ENCODE measurements around the gene SSNA1.

The SSNA1 gene

DNA sequence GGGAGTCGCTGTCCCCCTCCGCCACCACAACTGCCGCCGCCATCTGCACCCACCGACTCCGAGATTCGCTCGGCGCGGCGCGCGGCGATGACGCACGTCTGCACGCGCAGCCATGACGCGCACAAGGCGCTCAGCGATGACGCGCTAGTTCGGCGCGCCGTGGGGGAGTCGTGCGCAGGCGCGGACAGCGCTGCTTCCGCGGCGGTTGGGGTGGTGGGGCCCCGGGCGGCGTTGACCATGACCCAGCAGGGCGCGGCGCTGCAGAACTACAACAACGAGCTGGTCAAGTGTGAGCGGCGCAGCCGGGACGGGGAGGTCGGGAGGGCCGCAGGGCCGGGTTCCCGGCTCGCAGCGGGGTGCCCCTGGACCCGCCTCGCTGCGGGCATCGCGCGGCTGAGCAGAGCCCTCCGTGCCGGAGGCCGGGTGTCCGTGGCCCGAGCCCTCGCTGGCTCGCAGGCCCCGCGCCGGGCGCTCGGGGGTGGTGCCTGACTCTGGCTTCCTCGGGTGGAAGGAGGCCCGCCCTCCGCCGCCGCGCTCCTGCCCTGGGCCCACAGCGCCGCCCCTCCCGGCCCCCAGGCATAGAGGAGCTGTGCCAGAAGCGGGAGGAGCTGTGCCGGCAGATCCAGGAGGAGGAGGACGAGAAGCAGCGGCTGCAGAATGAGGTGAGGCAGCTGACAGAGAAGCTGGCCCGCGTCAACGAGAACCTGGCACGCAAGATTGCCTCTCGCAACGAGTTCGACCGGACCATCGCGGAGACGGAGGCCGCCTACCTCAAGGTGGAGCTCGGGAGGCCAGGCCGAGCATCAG is at the start of gene SSNA1, which contains the start of gene ANAPC2:
SSNA1 (plus strand) TSS at position 187 of the 807 bp plus-strand sequence; CDS start at position 238, 51 bp downstream.
ANAPC2 (minus strand) TSS at position 71 of the 807 bp plus-strand sequence; CDS start at position 43, 28 bp downstream.
- DNase-seq: peak; percentile 90

DNA sequence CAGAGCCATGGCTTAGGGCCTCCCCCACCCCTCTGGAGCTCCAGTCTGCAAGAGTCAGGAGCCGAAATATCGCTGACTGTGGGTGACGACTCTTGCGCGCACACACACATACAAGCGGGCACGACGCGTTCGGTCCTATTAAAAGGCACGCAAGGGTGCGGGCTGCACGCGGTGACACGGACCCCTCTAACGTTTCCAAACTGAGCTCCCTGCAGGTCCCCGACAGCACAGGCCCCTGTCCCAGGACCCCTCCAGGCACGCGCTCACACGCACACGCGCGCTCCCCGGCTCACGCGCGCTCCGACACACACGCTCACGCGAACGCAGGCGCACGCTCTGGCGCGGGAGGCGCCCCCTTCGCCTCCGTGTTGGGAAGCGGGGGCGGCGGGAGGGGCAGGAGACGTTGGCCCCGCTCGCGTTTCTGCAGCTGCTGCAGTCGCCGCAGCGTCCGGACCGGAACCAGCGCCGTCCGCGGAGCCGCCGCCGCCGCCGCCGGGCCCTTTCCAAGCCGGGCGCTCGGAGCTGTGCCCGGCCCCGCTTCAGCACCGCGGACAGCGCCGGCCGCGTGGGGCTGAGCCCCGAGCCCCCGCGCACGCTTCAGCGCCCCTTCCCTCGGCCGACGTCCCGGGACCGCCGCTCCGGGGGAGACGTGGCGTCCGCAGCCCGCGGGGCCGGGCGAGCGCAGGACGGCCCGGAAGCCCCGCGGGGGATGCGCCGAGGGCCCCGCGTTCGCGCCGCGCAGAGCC is 49.6 kb upstream of the SSNA1 start, which contains the start of gene GRIN1:
GRIN1 (plus strand) TSS at position 433 of the 746 bp plus-strand sequence. CDS start 333 bp downstream, outside the sequence.
- no peak for DNase-seq

GRCh38 chr9:137139468-137140150 is 48.9 kb upstream of the SSNA1 start:
- no peak for DNase-seq

DNA sequence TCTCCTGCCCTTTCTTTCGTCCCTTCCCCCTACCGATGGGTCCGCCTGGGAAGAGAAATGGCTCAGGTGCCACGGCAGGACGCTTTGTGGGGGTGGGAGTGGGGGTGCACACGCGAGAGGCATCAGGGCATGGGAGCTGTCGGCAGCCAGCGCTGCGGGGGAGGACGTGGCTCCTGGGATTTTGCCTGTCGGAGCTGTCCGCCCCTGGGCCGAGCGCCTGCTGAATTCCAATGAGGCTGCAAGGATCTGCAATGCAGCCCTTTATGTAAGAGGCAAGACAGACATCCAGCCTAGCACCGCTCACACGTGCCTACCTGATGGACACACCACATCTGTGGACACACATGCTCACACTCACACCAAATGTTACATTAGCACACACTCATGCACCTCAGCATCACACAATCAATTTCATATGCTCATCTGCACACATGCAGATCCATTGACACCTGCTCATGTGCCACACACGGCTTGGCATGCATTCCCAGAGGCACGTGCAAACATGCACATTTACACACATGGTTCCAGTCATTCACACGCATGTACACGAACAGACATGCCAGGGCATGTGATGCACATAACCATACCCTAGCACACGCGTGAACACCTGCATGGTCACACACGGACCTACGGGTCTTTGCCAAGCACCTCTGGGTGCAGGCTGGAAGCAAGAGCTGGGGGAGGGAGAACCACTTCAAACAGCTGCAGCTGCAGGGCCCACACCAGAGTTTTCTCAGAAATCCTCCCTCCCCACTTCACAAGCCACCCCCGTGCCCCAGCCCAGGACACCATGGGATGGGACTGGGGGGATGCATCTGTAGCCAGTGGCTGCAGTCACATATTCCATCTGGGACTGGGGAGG is 48.1 kb upstream of the SSNA1 start:
- DNase-seq: no peak

- no peak for DNase-seq
Measured at GRCh38 chr9:137141050-137141810, 47.2 kb upstream of the SSNA1 start.

DNA sequence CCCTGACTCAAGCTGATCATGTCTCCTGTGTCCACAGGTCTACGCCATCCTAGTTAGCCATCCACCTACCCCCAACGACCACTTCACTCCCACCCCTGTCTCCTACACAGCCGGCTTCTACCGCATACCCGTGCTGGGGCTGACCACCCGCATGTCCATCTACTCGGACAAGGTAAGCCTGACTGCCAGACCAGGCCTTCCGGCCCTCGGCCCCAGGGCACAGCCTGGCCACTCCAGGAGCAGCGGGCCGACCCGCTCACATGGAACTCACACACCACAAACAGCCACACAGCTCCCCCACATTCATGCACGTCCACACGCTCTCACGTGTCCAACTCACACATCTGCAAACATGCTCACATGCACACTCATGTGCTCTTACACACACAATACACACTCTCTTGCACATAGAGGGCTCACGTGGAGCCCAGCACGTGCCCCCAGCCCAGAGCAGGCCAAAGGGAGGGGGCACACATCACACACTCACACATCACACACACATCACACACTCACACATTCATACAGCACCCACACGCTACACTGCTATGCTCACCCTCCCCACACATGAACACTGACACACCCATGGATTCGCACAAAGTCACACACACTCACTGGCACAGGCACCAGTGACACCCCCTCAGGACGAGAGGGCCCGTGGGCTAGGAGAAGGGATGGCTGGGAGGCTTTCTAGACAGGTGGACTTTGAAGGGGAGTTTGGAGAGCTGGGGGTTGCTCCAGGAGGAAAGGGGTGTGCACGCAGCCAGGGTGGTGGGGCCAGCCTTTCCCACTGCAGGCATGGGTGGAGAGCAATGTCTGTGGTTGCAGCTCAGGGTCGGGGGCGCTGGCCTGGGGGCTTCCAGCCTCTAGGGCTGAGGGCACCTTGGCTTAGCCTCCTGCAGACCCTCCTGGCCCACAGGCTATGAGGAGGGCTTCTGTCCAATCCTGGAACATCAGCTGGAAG is 46.2 kb upstream of the SSNA1 start:
- no peak for DNase-seq

DNA sequence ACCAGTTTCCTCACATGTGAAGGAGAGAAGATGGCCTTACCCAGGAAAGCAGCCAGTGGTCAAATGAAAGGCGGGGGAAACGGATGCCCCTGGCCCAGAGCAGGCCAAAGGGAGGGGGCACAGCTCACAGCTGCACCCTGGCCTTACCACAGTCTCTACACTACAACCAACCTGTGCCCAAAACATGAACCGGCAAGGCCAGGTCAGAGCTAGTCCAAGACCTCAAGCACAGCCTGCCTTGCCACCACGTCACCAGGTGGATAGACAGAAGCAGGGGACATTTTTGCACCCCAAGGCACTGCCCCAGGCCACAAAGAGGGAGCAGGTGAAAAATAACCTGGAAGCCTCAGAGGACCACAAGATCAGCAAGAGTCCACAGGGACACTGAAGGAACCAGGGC is 45.0 kb upstream of the SSNA1 start:
- DNase-seq: no peak

DNA sequence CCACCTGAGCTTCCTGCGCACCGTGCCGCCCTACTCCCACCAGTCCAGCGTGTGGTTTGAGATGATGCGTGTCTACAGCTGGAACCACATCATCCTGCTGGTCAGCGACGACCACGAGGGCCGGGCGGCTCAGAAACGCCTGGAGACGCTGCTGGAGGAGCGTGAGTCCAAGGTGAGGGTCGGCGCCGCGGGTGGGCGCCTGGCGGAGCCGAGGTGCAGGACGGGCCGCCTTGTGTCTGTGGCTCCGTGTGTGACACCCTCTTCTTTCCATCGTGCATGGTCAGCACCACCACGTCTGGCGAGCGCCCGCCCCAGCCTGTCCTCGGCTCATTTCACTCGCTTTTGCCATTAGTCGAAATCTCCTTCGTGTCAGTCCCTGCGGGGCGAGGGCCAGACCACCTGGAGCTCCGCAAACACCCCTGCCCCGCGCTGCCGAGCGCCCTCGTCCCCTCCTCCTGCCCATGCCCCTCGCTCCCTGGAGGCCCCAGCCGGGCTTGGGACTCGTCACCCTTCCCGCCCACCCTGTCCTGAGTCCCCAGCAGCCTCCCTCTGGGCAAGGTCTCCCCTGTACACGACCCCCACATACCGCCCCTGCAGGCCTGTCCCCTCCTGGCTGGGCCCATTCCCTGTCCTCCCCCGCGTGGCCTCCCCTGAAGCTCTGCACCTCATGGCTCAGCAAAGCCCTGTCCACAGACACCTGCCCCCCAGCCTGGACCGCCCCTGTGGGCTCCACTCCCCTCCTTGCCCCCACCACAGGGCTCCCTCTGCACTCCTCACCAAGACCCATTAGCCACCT is 42.5 kb upstream of the SSNA1 start:
- DNase-seq: no peak

DNA sequence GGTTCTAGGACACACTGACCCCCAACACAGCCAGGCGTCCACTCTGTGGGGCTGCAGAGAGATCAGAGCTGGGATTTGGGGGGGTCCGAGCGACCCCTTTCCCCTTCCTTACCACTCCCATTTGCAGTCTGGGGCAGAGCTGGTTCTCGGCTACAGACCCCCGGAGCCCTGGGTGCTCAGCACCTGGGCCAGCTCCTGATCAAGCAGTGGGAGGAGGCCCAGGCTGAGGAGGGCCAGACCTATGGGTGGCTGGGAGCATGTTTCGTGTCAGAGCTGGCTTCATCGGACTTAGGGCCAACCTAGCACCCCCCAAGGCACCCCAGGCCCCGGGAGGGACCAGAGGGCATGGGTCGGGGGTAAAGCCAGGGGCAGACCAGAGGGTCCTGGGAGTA is 42.0 kb upstream of the SSNA1 start:
- DNase-seq: no peak

- DNase-seq: no peak
Measured at GRCh38 chr9:137147091-137147792, 41.2 kb upstream of the SSNA1 start.

DNA sequence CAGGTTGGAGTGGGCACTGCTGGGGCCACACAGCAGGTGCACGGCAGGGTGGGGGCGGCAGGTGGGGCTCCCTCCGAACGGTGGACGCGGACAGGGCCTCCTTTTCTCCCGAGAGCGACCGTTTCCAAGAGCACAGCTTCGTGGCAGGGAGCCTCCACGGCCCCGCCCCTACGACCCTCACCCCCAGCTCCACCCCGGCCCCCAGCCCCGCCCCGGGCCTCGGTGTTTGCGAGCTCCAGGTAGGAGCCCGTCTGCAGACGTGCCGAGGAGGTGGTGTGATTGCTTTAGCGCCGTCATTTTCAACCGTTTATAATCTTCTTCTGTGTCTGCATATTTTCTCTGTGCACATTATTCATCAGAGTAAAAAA is 40.7 kb upstream of the SSNA1 start:
- DNase-seq: no peak

- no peak for DNase-seq
Measured at GRCh38 chr9:137148242-137148641, 40.2 kb upstream of the SSNA1 start.

DNA sequence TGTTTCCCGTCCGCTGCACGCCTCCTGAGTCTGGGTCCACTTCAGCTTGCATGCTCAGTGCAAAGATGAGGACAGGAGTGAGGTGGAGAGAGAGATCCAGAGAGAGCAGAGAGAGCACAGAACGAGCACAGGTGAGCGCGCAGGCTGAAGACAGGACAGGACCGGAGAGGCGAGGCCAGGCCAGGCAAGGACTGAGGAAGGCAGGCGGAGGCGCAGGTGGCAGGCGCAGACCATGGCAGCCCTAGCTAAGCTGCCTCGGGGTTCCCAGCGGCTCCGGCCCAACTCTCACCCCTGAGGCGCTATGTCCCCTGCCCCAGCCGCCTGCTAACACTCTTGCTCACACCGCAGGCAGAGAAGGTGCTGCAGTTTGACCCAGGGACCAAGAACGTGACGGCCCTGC is 39.8 kb upstream of the SSNA1 start:
- no peak for DNase-seq

- no peak for DNase-seq
Measured at GRCh38 chr9:137149363-137149762, 39.1 kb upstream of the SSNA1 start.

GRCh38 chr9:137149942-137150616 is 38.4 kb upstream of the SSNA1 start:
- DNase-seq: no peak

- peak; percentile 37 for DNase-seq
Measured at GRCh38 chr9:137150617-137151457, 37.6 kb upstream of the SSNA1 start.

DNA sequence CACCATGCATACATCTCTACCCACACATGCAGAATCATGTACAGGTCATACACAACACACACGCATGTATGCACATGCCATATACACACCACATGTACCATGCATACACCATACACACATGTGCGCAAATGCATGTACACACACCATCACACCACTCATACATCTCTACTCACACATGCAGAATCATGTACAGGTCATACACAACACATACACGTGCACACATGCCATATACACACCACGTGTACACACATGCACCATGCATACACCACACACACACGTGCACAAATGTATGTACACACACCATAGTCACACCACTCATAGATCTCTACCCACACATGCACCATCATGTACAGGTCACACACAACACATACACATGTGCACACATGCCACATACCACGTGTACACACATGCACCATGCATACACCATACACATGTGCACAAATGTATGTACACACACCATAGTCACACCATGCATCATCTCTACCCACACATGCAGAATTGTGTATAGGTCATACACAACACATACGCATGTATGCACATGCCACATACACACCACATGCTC is 35.6 kb upstream of the SSNA1 start:
- DNase-seq: no peak
